Vein endothelial cell (primary cell): ENCODE results near the gene CEP250. TPM values are rescaled to one million over a fixed set of nuclear protein-coding genes. Genes with fewer than 3 reads are reported as not detected.

ENCODE experiments used
- small RNA-seq: library from RNA; depleted of rRNA; stranded (forward); fragments of <200 nt; gene quantifications from one replicate; pipeline ENCODE3, GENCODE V24; 2012
- total RNA-seq: library from RNA; depleted of rRNA; stranded (reverse); fragments of >200 nt; gene quantifications from 2 replicates; pipeline ENCODE4 v1.2.3, GENCODE V29; 2012

The CEP250 gene
- 18.6 and 25.5 TPM in 2 replicates for total RNA-seq

GRCh38 chr20:35454881-35455609 lies at the start of gene CEP250:
CEP250 (plus strand) TSS chr20:35455598; CDS start chr20:35462368, 6,770 bp downstream.

GRCh38 chr20:35529552-35529951 lies 74.2 kb downstream of the CEP250 start, which contains the start of gene C20orf173:
C20orf173 (minus strand) TSS chr20:35529652; CDS start chr20:35529373, 279 bp downstream.

GRCh38 chr20:35541783-35542662 lies 86.6 kb downstream of the CEP250 start, which contains the start of gene ERGIC3:
ERGIC3 (plus strand) TSS chr20:35542078; CDS start chr20:35542098, 20 bp downstream.

Small RNA genes lying within 50 kb of the gene (small RNA-seq; reads per million reads assigned to genes)
- gene MIR1289-1 = not detected

Other genes starting within 250 kb of the CEP250 start
- gene MMP24, start 228.9 kb upstream of the CEP250 start, total RNA-seq = 0.76 and 0.98 TPM in 2 replicates
- 12.5 and 14.0 TPM in 2 replicates for gene MMP24OS, start 177.5 kb upstream of the CEP250 start, total RNA-seq
- gene EIF6, start 170.8 kb upstream of the CEP250 start, total RNA-seq = 140 and 151 TPM in 2 replicates
- gene FAM83C, start 163.2 kb upstream of the CEP250 start, total RNA-seq = not detected in 2 replicates
- gene UQCC1, start 43.6 kb upstream of the CEP250 start, total RNA-seq = 18.9 and 19.6 TPM in 2 replicates
- gene GDF5, start 17.4 kb upstream of the CEP250 start, total RNA-seq = 0.19 and 0.33 TPM in 2 replicates
- gene C20orf173, start 74.1 kb downstream of the CEP250 start, total RNA-seq = not detected in 2 replicates
- gene ERGIC3, start 86.5 kb downstream of the CEP250 start, total RNA-seq = 246 and 399 TPM in 2 replicates
- 6.9 and 17.0 TPM in 2 replicates for gene SPAG4, start 160.2 kb downstream of the CEP250 start, total RNA-seq
- 162 and 173 TPM in 2 replicates for gene CPNE1, start 209.3 kb downstream of the CEP250 start, total RNA-seq
- gene RBM12, start 209.3 kb downstream of the CEP250 start, total RNA-seq = 96.4 and 99.5 TPM in 2 replicates
- gene NFS1, start 243.8 kb downstream of the CEP250 start, total RNA-seq = 20.0 and 20.9 TPM in 2 replicates
- 150 and 171 TPM in 2 replicates for gene ROMO1, start 243.8 kb downstream of the CEP250 start, total RNA-seq